Osteocyte (in vitro differentiated cells): ENCODE measurements around the gene HMCN1. TPM values are rescaled to one million over a fixed set of nuclear protein-coding genes. Genes with fewer than 3 reads are reported as not detected.

Experiments
- DNase-seq: peaks from one replicate; pipeline ENCODE4 v3.0.0; 2021; ENCODE audit warnings: mixed read lengths; ENCODE audit not compliant: unreplicated experiment; ENCODE audit errors: extremely low spot score
- H3K27ac Mint-ChIP-seq: one replicate; pipeline ENCODE4 v1.8.0; 2021; ENCODE audit warnings: mild to moderate bottlenecking, mixed read lengths; ENCODE audit not compliant: unreplicated experiment
- H3K27me3 Mint-ChIP-seq: one replicate; pipeline ENCODE4 v1.8.0; 2021; ENCODE audit warnings: mixed read lengths; ENCODE audit not compliant: unreplicated experiment
- H3K36me3 Mint-ChIP-seq: one replicate; pipeline ENCODE4 v1.8.0; 2021; ENCODE audit warnings: mixed read lengths; ENCODE audit not compliant: unreplicated experiment
- H3K4me1 Mint-ChIP-seq: one replicate; pipeline ENCODE4 v1.8.0; 2021; ENCODE audit warnings: mixed read lengths; ENCODE audit not compliant: unreplicated experiment
- H3K4me3 Mint-ChIP-seq: one replicate; pipeline ENCODE4 v1.8.0; 2021; ENCODE audit warnings: mild to moderate bottlenecking, moderate library complexity, mixed read lengths; ENCODE audit not compliant: unreplicated experiment
- H3K9me3 Mint-ChIP-seq: one replicate; pipeline ENCODE4 v1.8.0; 2021; ENCODE audit warnings: mixed read lengths; ENCODE audit not compliant: unreplicated experiment
- total RNA-seq: library from RNA; stranded (reverse); gene quantifications from 2 replicates; pipeline ENCODE4 v1.2.1, GENCODE V29; 2021
- TF ChIP-seq, protein P1 (sequence below): fragments of 200-600 bp; sonication (generic); IDR thresholded peaks from 2 replicates; pipeline ENCODE4 v1.5.0; 2021; ENCODE audit warnings: antibody characterized with exemption, mild to moderate bottlenecking, moderate library complexity

HMCN1 gene
- total RNA-seq, 1 donor from 2014 or later: 91.4 TPM

DNA sequence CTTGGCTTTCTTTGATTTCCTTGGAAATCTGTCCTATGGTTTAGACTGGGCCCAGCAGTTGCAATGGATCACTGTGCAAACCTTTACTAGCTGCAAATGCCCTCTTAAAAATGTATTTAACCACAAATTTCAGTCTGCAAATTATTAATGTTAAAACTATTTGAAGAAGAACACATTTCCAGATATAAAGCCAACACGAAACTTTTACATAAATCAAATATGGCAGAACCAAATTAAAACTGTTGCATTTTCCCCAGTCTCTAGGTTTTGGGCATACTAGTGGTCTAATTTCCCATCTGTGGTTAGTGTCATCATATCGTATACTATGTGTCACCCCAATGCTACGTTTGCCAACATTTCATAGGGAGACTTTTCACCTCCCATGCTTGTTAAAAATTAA is 52.3 kb downstream of the HMCN1 start:
- no peak for DNase-seq
- H3K27me3 Mint-ChIP-seq: no peaks in the 10 kb centered on the region
- peaks cover 11% of the 10 kb centered on the region for H3K36me3 Mint-ChIP-seq
- TF ChIP-seq, protein P1, sequence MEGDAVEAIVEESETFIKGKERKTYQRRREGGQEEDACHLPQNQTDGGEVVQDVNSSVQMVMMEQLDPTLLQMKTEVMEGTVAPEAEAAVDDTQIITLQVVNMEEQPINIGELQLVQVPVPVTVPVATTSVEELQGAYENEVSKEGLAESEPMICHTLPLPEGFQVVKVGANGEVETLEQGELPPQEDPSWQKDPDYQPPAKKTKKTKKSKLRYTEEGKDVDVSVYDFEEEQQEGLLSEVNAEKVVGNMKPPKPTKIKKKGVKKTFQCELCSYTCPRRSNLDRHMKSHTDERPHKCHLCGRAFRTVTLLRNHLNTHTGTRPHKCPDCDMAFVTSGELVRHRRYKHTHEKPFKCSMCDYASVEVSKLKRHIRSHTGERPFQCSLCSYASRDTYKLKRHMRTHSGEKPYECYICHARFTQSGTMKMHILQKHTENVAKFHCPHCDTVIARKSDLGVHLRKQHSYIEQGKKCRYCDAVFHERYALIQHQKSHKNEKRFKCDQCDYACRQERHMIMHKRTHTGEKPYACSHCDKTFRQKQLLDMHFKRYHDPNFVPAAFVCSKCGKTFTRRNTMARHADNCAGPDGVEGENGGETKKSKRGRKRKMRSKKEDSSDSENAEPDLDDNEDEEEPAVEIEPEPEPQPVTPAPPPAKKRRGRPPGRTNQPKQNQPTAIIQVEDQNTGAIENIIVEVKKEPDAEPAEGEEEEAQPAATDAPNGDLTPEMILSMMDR: no peak
- peaks cover 7% of the 10 kb centered on the region for H3K9me3 Mint-ChIP-seq
- H3K27ac Mint-ChIP-seq: no peak overlapping the region
- peaks cover 60% of the 10 kb centered on the region for H3K4me1 Mint-ChIP-seq
- H3K4me3 Mint-ChIP-seq: no peak overlapping the region

DNA sequence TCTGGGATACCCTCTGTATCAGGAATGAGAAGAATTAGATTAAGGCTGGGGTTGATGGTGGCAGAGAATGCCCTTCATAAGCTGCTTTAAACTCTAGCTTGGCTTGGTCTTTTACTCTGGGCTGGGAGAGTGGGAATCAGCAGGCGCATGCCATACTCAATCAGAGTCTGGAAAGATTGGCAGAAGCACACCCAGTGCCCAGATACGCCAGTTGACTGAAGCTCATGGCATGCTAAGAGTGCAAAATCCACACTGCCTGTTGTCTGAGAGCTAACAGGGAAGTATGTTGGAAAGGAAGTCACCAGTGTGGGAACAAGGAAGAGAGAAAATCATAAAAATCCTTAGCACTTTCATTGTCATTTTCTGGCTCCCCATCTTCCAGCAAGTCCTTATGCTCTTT is 53.0 kb downstream of the HMCN1 start:
- Mint-ChIP-seq H3K4me1 (peaks cover 60% of the 10 kb centered on the region), H3K27me3 (no peaks in the 10 kb centered on the region), H3K27ac (peak overlapping the region; percentile 60), H3K36me3 (peaks cover 9% of the 10 kb centered on the region), H3K9me3 (peaks cover 5% of the 10 kb centered on the region), H3K4me3 (no peak overlapping the region)
- DNase-seq: no peak
- TF ChIP-seq, protein P1: no peak

DNA sequence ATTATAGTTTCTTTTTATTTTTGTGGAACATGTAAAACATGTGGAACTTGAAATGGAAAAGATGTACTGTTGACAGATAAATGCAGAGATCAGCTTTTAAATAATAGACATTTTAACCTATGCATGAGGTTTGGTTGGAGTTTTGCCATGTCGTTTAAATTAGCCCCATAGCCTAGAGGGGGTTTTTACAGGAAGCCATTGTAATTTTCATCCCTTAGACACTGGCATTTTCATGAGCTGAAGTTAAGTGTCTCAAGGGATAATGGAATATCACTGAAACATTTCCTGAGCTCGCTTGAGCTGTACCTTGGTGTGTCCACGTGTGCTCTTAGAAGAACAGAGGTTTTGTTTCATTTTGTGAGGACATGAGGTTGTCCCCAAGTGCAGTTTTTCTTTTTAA is 54.2 kb downstream of the HMCN1 start:
- peak overlapping the region; percentile 86 for H3K27ac Mint-ChIP-seq
- peaks cover 60% of the 10 kb centered on the region for H3K4me1 Mint-ChIP-seq
- no peaks in the 10 kb centered on the region for H3K9me3 Mint-ChIP-seq
- peak overlapping the region; percentile 41 for H3K4me3 Mint-ChIP-seq
- TF ChIP-seq, protein P1: no peak
- H3K27me3 Mint-ChIP-seq: no peaks in the 10 kb centered on the region
- DNase-seq: no peak
- peaks cover 1% of the 10 kb centered on the region for H3K36me3 Mint-ChIP-seq

DNA sequence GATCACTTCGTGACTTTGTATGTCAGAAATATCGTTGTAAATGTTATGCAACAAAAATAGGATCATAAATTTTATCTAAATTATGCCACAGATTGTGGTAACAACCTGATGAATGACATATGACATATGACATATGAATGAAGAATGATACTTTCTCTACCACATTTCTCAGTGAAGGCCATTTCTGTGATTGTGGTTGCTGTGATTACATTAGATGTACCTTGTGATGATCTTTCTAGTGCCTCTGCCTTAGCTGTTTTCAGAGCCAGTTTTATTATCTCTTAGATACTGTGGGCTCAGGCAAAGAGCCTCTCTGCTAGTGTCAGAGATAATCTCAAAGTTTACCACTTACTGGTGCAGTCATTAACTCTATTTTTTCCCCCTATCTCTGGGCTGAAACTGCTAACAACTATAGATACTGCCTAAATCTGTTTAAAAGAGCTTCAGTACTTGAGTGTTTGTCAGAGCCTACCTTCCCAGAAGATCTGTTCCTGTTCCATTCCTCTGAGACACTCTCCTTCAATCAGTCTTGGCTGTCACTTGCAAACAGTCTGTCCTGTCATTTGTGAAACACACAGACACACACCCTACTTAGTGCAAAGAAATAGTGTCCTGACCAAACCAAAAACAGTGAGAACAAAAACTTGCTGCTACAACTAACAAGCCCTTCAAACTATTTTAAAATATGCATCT is 55.5 kb downstream of the HMCN1 start:
- Mint-ChIP-seq H3K27ac (peak overlapping the region; percentile 88), H3K27me3 (no peaks in the 10 kb centered on the region), H3K4me1 (peaks cover 64% of the 10 kb centered on the region), H3K36me3 (peaks cover under 1% of the 10 kb centered on the region), H3K4me3 (no peak overlapping the region), H3K9me3 (no peaks in the 10 kb centered on the region)
- TF ChIP-seq, protein P1: no peak
- DNase-seq: no peak

DNA sequence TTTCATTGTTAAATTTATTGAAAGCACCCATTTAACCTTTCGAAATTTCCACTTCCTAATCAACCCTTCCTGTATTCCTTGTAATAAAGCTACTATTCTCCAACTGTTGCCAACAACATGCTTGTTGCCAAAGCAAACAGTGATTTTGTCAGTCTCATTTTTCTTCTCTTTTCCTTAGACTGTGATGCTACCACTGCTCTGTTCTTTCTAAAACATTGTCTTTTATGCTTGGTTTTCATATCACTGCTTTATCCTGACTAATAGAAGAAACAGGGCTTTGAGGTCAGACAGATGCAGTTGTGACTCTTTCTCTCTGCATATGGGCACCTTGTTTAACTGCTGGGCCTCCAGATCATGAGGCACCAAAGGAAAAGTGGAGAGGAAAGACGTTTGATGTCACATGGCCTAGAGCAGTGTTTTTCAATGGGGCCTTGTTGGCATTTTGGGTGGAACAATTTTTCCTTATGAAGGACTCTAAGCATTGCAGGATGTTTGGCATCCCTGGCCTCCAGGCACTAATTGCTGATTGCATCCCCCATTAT is 56.1 kb downstream of the HMCN1 start:
- no peaks in the 10 kb centered on the region for H3K27me3 Mint-ChIP-seq
- H3K27ac Mint-ChIP-seq: peak overlapping the region; percentile 88
- DNase-seq: no peak
- H3K4me3 Mint-ChIP-seq: no peak overlapping the region
- TF ChIP-seq, protein P1: no peak
- peaks cover 66% of the 10 kb centered on the region for H3K4me1 Mint-ChIP-seq
- no peaks in the 10 kb centered on the region for H3K36me3 Mint-ChIP-seq
- peaks cover 3% of the 10 kb centered on the region for H3K9me3 Mint-ChIP-seq
